ACC112 (cell line): ENCODE results near the gene AASDHPPT.
A peak's percentile ranks its signal among the peaks of the same experiment; 100 is the strongest.

ENCODE experiments used
- H2AFZ ChIP-seq: fragments of 200-600 bp; sonication (generic); one replicate; pipeline ENCODE4 v1.6.0; 2017; ENCODE audit warnings: antibody characterized with exemption, low read length; ENCODE audit not compliant: unreplicated experiment
- H3K27ac ChIP-seq: fragments of 200-600 bp; sonication (generic); 2 replicates; pipeline ENCODE4 v1.5.1; 2014; ENCODE audit warnings: low read depth, mild to moderate bottlenecking, antibody characterized with exemption, low read length, moderate library complexity
- H3K27me3 ChIP-seq: fragments of 200-600 bp; sonication (generic); 2 replicates; pipeline ENCODE4 v1.6.1; 2014; ENCODE audit warnings: mild to moderate bottlenecking, antibody characterized with exemption, low read length, moderate library complexity, mixed read lengths; ENCODE audit not compliant: insufficient read depth
- H3K36me3 ChIP-seq: fragments of 200-600 bp; sonication (generic); 2 replicates; pipeline ENCODE4 v1.6.1; 2016; ENCODE audit warnings: mild to moderate bottlenecking, antibody characterized with exemption, low read length, moderate library complexity, mixed read lengths; ENCODE audit not compliant: insufficient read depth
- H3K4me1 ChIP-seq: fragments of 200-600 bp; sonication (generic); one replicate; pipeline ENCODE4 v1.6.1; 2016; ENCODE audit warnings: low read length, mixed read lengths; ENCODE audit not compliant: insufficient read depth, unreplicated experiment, control insufficient read depth
- H3K4me3 ChIP-seq: fragments of 200-600 bp; sonication (generic); 2 replicates; pipeline ENCODE4 v1.5.1; 2014; ENCODE audit warnings: mild to moderate bottlenecking, low read depth, low read length
- H3K79me2 ChIP-seq: fragments of 200-600 bp; sonication (generic); one replicate; pipeline ENCODE4 v1.6.0; 2016; ENCODE audit warnings: low read length; ENCODE audit not compliant: control insufficient read depth, unreplicated experiment, insufficient read depth

AASDHPPT gene

DNA sequence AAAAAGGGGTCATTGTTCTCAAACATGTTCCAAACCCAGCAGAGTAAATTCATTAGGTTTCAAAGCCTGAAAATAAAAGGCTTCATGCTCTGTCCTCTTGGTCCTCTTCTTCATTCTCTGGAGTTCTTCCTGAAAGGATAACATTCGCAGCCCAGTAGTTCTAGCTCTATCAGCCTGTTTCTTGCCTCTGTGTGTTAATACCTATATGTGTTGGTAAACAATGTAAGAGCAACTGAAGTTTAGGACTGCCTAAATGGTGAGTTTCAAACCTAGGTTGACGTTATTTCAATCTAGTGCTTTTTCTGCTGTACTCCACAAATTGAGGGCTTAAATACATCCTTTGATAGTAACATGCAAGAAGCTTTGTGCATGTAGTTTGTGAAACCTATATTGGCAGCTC lies 9.4 kb downstream of the AASDHPPT start:
- Histone ChIP-seq H3K36me3 (peaks cover 26% of the 10 kb centered on the region), H3K27me3 (no peaks in the 10 kb centered on the region), H3K27ac (peak overlapping the region; percentile 22), H3K4me1 (peaks cover 31% of the 10 kb centered on the region), H3K79me2 (peaks cover 50% of the 10 kb centered on the region), H2AFZ (no peak overlapping the region), H3K4me3 (peak overlapping the region; percentile 42; the same call in 1 of the 2 replicates)

DNA sequence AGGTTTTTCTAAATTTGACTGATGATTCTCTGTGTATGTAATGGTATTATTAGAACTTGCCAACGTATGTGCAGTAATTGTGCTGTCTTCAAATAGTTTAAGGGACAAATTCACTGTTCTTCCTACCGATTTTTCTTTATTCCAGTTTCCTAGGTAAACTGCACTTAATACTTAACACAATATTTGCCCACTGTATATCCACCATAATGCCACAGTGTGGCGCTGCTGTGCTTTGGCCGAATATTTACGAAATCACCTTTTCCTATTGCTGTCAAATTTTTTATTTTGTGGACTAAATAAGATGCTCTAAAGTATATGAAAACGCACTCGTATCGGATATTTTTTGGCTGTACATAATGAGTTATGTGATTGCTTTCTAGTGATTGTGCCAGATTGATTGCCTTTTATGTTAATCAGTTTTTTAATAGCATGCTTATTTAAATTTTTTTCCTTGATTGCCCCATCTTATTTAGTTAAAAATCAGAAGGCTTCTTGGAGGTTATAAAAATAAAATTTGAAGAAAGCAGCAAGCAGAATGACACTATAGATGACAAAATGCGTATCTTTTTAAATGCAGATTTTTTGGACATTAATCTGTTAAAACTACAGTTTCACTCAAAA lies 10.5 kb downstream of the AASDHPPT start:
- peak overlapping the region; percentile 44 for H3K4me3 ChIP-seq
- peaks cover 31% of the 10 kb centered on the region for H3K4me1 ChIP-seq
- H3K27ac ChIP-seq: no peak overlapping the region
- H3K36me3 ChIP-seq: peaks cover 26% of the 10 kb centered on the region
- H3K27me3 ChIP-seq: no peaks in the 10 kb centered on the region
- no peak overlapping the region for H2AFZ ChIP-seq
- H3K79me2 ChIP-seq: peaks cover 47% of the 10 kb centered on the region

GRCh38 chr11:106088896-106089295 lies 11.4 kb downstream of the AASDHPPT start:
- H3K27me3 ChIP-seq: no peaks in the 10 kb centered on the region
- peaks cover 31% of the 10 kb centered on the region for H3K4me1 ChIP-seq
- no peak overlapping the region for H3K4me3 ChIP-seq
- H2AFZ ChIP-seq: no peak overlapping the region
- H3K27ac ChIP-seq: no peak overlapping the region
- peaks cover 42% of the 10 kb centered on the region for H3K79me2 ChIP-seq
- peaks cover 22% of the 10 kb centered on the region for H3K36me3 ChIP-seq

- no peak overlapping the region for H2AFZ ChIP-seq
- H3K4me1 ChIP-seq: peaks cover 24% of the 10 kb centered on the region
- peak overlapping the region; percentile 5; the same call in 1 of the 2 replicates for H3K4me3 ChIP-seq
- H3K27me3 ChIP-seq: no peaks in the 10 kb centered on the region
- H3K27ac ChIP-seq: peak overlapping the region; percentile 21
- peaks cover 31% of the 10 kb centered on the region for H3K79me2 ChIP-seq
- peaks cover 26% of the 10 kb centered on the region for H3K36me3 ChIP-seq
Measured at GRCh38 chr11:106091480-106092123, 14.1 kb downstream of the AASDHPPT start.

DNA sequence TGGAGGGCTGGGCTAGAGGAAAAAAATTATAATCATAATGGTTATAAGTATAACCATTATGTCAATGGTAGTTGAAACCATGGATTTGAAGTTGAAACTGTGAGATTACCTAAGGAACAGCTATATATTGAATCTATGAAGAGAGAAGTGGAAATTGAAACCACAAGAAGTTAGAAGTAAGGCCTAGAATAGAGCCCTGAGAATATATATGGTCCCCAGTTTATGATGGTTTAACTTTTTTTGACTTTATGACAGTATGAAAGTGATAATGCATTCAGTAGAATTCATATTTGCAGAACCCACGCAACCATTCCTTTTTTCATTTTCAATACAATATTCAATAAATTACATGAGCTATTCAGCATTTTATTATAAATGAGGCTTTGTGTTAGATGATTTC lies 15.0 kb downstream of the AASDHPPT start:
- Histone ChIP-seq H3K27ac (no peak overlapping the region), H2AFZ (no peak overlapping the region), H3K36me3 (peaks cover 33% of the 10 kb centered on the region), H3K79me2 (peaks cover 29% of the 10 kb centered on the region), H3K4me1 (peaks cover 17% of the 10 kb centered on the region), H3K27me3 (no peaks in the 10 kb centered on the region), H3K4me3 (no peak overlapping the region)

- Histone ChIP-seq H3K27ac (no peak overlapping the region), H3K4me1 (no peaks in the 10 kb centered on the region), H3K27me3 (no peaks in the 10 kb centered on the region), H2AFZ (no peak overlapping the region), H3K79me2 (no peaks in the 10 kb centered on the region), H3K4me3 (no peak overlapping the region), H3K36me3 (peaks cover 28% of the 10 kb centered on the region)
Measured at GRCh38 chr11:106098893-106099553, 21.6 kb downstream of the AASDHPPT start.

GRCh38 chr11:106101370-106101769 lies 23.9 kb downstream of the AASDHPPT start:
- Histone ChIP-seq H2AFZ (no peak overlapping the region), H3K79me2 (no peaks in the 10 kb centered on the region), H3K4me3 (no peak overlapping the region), H3K4me1 (no peaks in the 10 kb centered on the region), H3K27me3 (no peaks in the 10 kb centered on the region), H3K27ac (no peak overlapping the region), H3K36me3 (peaks cover 17% of the 10 kb centered on the region)

GRCh38 chr11:106101819-106102218 lies 24.4 kb downstream of the AASDHPPT start:
- no peak overlapping the region for H2AFZ ChIP-seq
- no peak overlapping the region for H3K4me3 ChIP-seq
- H3K27ac ChIP-seq: no peak overlapping the region
- H3K79me2 ChIP-seq: no peaks in the 10 kb centered on the region
- no peaks in the 10 kb centered on the region for H3K27me3 ChIP-seq
- no peaks in the 10 kb centered on the region for H3K4me1 ChIP-seq
- H3K36me3 ChIP-seq: peaks cover 13% of the 10 kb centered on the region

DNA sequence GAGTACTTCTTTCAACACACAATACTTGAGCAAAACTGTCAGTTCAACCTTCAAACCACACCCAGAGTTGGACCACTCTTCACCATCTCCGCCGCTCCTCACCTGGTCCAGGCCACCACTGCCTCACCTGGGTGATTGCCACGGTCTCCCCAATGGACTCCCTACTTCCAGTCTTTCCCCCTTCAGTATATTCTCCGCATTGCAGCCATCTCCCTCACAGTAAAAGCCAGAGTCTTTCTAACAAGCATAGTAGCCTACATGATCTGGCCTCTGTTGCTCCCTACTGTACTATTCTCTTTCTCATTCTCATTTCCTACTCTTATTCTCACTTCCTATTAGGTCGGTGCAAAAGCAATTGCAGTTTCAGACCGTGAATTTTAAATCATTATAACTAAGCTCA lies 28.5 kb downstream of the AASDHPPT start:
- no peaks in the 10 kb centered on the region for H3K79me2 ChIP-seq
- no peak overlapping the region for H2AFZ ChIP-seq
- H3K27ac ChIP-seq: no peak overlapping the region
- H3K27me3 ChIP-seq: peaks cover 5% of the 10 kb centered on the region; the same call in 1 of the 2 replicates
- no peak overlapping the region for H3K4me3 ChIP-seq
- no peaks in the 10 kb centered on the region for H3K4me1 ChIP-seq
- H3K36me3 ChIP-seq: no peaks in the 10 kb centered on the region

DNA sequence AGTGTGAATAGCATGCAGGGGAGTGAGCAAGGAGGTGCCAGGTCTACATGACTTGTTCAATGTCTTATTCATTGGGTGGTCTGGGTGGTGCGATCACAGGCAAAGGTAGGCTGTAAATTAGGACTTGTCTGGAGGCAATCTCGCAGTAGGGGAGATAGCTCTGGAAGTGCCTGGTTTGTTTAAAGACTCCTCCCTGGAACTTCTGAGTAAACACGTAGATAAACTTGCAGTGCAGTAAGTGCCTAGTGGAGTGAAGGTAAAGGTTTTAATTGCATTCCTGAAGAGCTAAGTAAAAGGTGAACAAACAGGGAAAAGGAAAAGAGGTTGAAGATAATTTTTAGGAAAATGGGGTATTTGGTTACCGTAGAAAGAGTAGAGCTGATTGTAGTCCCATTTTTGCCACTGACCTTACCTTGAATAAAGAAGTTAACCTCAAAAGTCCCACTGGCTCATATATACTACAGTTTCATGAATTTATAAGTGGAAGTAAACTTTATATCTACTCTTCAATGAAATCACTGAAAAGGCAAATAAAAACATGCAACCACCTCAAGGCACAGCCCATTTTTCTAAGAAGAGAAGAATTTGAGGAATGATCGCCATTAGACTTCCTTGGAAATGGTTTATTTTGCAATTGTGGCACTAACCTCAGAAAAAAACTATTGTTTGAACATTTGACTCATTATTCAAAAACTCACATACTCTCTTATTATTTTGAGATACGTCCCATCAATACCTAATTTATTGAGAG lies 44.3 kb downstream of the AASDHPPT start:
- H3K4me1 ChIP-seq: no peaks in the 10 kb centered on the region
- H3K27me3 ChIP-seq: peaks cover 37% of the 10 kb centered on the region
- no peaks in the 10 kb centered on the region for H3K79me2 ChIP-seq
- no peak overlapping the region for H2AFZ ChIP-seq
- no peak overlapping the region for H3K27ac ChIP-seq
- no peaks in the 10 kb centered on the region for H3K36me3 ChIP-seq
- no peak overlapping the region for H3K4me3 ChIP-seq
